IPS-18a (cell line): Measurements from ENCODE around the gene MMS22L.

Experiments
- H3K27ac ChIP-seq: one replicate; pipeline ENCODE4 v1.5.1; 2013; ENCODE audit warnings: low read length
- H3K27me3 ChIP-seq: one replicate; pipeline ENCODE4 v1.6.1; 2013; ENCODE audit warnings: mild to moderate bottlenecking, low read length; ENCODE audit not compliant: control insufficient read depth, insufficient read depth
- H3K36me3 ChIP-seq: one replicate; pipeline ENCODE4 v1.6.1; 2013; ENCODE audit warnings: low read depth, low read length; ENCODE audit not compliant: control insufficient read depth
- H3K4me1 ChIP-seq: one replicate; pipeline ENCODE4 v1.6.1; 2013; ENCODE audit warnings: low read depth, low read length; ENCODE audit not compliant: control insufficient read depth
- H3K4me3 ChIP-seq: one replicate; pipeline ENCODE4 v1.5.1; 2013; ENCODE audit warnings: low read length
- H3K9ac ChIP-seq: one replicate; pipeline ENCODE4 v1.6.1; 2013; ENCODE audit warnings: mild to moderate bottlenecking, low read length, moderate library complexity
- H3K9me3 ChIP-seq: one replicate; pipeline ENCODE4 v1.6.1; 2013; ENCODE audit warnings: low read depth, low read length; ENCODE audit not compliant: control insufficient read depth

The MMS22L gene

DNA sequence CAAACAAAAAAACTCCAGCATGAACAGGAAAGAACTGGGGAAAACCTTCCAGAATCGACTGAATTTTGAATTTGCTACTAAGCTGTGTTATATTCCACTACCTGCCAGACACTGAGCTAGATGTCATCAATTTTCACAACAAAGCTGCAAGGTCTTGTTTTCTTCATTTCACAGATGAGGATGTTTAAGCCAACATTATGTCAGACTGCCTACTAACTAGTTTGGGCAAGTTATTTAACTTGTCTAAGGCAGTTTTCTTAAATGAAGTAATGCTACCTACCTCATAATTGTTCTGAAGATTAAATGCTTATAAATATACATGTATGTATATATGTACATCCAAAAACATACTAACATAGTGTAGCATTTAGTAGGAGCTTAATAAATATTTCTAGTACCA, 144.4 kb downstream of the MMS22L start:
- Histone ChIP-seq H3K9ac (no peak overlapping the region), H3K4me3 (no peak overlapping the region)

DNA sequence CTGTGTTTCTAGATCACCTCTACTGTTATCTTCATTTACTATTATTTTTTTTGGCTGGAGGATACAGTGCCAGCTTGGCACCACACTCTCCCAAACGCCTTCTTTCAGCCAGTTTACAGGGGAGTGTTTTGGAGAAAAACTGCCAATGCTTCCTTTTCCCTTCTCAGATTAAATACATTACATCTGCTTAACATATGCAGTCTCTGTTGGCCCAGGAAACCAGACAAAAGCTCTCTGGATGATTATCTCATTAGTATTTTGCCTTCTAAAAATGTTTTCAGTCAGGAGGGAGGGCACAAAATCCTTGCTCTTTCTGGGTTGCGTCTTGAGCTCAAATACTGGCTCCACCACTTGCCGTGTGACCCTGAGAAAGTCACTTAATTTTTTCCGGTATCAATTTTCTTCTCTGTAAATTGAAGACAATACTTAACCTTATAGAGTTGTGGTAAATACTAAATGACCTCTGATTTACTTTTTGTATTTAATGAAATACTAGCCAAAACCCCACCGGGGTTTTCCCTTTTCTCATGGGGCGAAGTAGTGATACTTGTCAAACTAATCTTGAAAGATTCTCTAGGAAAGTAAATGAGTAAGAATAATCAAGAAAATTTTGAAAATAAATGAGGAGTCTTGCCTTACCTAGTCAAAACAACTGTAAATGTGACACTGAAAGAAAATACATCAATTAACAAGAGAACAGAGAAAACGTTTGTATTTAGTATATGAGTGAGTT, 146.2 kb downstream of the MMS22L start:
- H3K36me3 ChIP-seq: no peaks in the 10 kb centered on the region

More for the DNA sequence above, 144.4 kb downstream of the MMS22L start:
- no peak overlapping the region for H3K27ac ChIP-seq
- no peaks in the 10 kb centered on the region for H3K36me3 ChIP-seq
- H3K27me3 ChIP-seq: no peaks in the 10 kb centered on the region
- H3K9me3 ChIP-seq: no peaks in the 10 kb centered on the region
- H3K4me1 ChIP-seq: no peaks in the 10 kb centered on the region

DNA sequence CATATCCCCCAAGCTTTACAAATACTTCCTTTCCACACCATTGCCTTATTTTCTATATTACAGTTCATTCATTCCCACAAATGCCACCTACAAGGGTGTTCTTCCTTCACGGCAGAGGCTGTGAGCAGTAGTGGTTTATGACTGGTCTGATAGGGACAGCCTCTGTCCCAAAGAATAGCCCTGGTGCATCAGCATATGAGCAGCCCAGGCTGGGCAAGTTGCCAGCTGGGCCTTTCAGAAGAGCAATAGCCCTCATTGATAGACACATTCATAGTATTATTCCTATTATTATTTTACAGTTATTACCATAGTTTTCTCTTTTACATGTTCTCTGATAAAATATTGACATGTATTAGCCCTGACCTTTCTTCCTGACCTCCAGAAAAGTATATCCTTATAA, 149.9 kb downstream of the MMS22L start:
- Histone ChIP-seq H3K9me3 (no peaks in the 10 kb centered on the region), H3K4me1 (no peaks in the 10 kb centered on the region), H3K27ac (no peak overlapping the region), H3K36me3 (no peaks in the 10 kb centered on the region), H3K9ac (no peak overlapping the region), H3K27me3 (no peaks in the 10 kb centered on the region), H3K4me3 (no peak overlapping the region)

More for the DNA sequence above, 146.2 kb downstream of the MMS22L start:
- no peaks in the 10 kb centered on the region for H3K9me3 ChIP-seq
- no peak overlapping the region for H3K27ac ChIP-seq
- H3K27me3 ChIP-seq: no peaks in the 10 kb centered on the region
- H3K9ac ChIP-seq: no peak overlapping the region
- no peak overlapping the region for H3K4me3 ChIP-seq
- H3K4me1 ChIP-seq: no peaks in the 10 kb centered on the region

DNA sequence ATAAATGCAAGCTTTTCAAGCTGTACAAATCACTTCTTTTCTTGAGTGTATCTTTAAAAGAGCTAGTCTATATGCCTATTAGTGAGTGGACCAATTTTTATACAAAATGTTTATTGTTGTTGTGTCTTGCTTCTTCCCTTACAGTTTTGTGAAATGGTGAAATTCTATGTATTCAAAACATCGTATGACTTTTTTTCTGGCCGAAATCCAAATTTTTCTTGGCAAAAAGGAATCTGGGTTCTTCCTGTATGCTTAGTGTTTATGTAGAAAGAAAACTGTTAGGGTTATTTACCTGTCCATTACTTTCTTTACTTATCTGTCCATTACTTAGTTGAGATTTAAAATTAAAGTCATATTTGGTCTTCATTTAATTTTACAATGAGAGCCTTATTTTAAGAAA, 153.9 kb downstream of the MMS22L start:
- no peaks in the 10 kb centered on the region for H3K4me1 ChIP-seq
- no peaks in the 10 kb centered on the region for H3K27me3 ChIP-seq
- H3K27ac ChIP-seq: no peak overlapping the region
- no peak overlapping the region for H3K9ac ChIP-seq
- no peaks in the 10 kb centered on the region for H3K36me3 ChIP-seq
- no peak overlapping the region for H3K4me3 ChIP-seq
- no peaks in the 10 kb centered on the region for H3K9me3 ChIP-seq

DNA sequence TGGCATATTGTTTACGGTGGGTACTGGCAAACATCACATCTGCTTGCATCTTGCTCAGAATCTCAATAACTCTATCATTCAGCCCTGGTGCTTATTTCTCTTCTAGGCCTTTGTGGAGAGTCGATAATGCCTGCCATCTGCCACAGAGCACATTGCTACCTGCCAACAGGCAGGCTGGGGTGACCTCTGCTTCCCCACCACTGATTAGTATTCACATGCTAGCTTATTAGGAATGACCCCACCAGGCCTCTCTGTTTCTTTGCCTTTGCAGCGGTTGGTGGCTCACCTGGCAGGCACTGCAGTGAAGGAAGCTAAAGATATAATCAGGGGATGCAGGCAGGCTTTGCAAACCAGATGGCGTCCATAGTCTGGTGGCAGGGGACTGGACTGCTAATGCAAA, 154.5 kb downstream of the MMS22L start:
- Histone ChIP-seq H3K9ac (no peak overlapping the region), H3K27me3 (no peaks in the 10 kb centered on the region), H3K4me1 (no peaks in the 10 kb centered on the region), H3K36me3 (no peaks in the 10 kb centered on the region), H3K27ac (no peak overlapping the region), H3K4me3 (no peak overlapping the region), H3K9me3 (no peaks in the 10 kb centered on the region)

DNA sequence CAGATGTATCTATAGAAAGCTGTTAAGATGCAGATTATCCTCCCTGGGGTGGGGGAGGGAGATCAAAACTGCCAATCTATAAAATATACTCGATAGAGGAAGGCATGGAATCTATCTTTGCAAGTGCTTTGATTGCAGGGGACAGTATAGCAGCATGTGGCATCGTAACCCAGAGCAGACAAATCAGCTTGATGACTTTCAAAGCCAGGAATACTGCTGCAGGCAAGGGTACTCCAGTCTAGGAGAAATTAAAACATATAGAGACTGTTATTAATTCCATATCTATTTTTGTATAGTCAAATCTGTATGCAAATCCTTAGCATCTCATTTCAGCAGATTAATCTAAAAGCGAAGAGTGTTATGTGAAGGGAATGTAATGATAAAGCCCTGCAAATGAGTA, 159.4 kb downstream of the MMS22L start:
- Histone ChIP-seq H3K27ac (no peak overlapping the region), H3K4me1 (no peaks in the 10 kb centered on the region), H3K9me3 (no peaks in the 10 kb centered on the region), H3K27me3 (no peaks in the 10 kb centered on the region), H3K4me3 (no peak overlapping the region), H3K9ac (no peak overlapping the region), H3K36me3 (no peaks in the 10 kb centered on the region)

DNA sequence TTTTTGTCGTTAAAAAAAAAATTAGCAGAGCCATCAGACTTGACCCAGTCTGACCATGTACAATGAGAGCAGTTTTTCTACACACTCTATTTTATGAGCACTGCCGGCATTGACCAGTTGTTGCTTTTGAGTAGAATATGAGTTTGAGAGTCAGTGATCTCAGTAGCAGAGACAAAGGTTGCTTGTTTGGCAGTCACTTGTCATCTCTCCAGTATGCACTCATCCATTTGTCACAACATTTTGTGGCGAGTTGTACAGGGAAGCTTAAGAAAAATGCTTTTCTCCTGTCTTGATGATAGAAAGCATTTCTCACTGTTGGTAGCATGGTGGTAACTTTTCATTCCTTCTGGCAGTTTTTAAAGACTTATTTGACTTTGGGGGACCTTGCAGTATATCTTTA, 159.9 kb downstream of the MMS22L start:
- no peaks in the 10 kb centered on the region for H3K36me3 ChIP-seq
- H3K9ac ChIP-seq: no peak overlapping the region
- no peaks in the 10 kb centered on the region for H3K27me3 ChIP-seq
- H3K9me3 ChIP-seq: no peaks in the 10 kb centered on the region
- H3K4me3 ChIP-seq: no peak overlapping the region
- H3K4me1 ChIP-seq: no peaks in the 10 kb centered on the region
- H3K27ac ChIP-seq: no peak overlapping the region

DNA sequence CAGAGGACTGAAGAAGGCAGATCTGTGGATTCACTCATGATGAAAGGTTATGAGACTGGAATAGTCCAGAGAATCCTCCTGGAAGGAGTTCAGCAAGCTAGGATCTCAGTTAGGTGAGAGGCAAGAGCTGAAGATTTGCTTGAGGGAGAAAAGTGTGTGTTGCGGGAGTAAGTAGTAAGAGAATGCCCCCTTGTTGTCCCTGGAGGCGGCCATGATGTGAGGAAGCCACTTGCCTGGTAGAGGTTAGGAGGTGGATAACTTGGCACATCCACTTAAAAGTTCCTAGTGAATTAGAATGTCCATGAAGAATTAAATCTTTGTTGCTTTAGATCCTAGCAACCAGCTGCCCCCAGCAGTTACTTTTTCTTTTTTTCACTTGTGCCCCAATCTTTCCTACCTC, 162.5 kb downstream of the MMS22L start:
- H3K27ac ChIP-seq: no peak overlapping the region
- no peaks in the 10 kb centered on the region for H3K27me3 ChIP-seq
- no peaks in the 10 kb centered on the region for H3K9me3 ChIP-seq
- no peak overlapping the region for H3K9ac ChIP-seq
- no peaks in the 10 kb centered on the region for H3K36me3 ChIP-seq
- H3K4me1 ChIP-seq: no peaks in the 10 kb centered on the region
- H3K4me3 ChIP-seq: no peak overlapping the region

DNA sequence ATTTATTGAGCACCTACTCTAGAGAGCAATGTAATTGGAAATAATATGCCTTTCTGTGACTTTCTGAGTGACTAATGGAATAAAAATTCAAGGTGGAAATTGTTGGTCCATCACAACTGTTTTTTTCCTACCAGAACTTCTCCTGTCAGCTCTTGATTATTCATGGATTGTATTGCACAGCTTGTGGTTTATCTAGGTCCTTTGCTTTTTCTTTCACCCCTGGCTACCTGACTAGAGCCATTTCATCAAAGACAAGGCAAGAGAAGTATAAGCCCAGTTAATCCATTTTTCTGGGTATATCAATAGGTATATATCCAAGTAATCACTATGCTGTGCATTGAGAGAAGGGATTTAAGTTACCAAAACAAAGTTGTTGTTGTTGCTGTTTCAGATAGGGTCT, 168.4 kb downstream of the MMS22L start:
- H3K4me1 ChIP-seq: no peaks in the 10 kb centered on the region
- no peaks in the 10 kb centered on the region for H3K27me3 ChIP-seq
- H3K4me3 ChIP-seq: no peak overlapping the region
- no peaks in the 10 kb centered on the region for H3K9me3 ChIP-seq
- no peaks in the 10 kb centered on the region for H3K36me3 ChIP-seq
- H3K9ac ChIP-seq: no peak overlapping the region
- H3K27ac ChIP-seq: no peak overlapping the region

DNA sequence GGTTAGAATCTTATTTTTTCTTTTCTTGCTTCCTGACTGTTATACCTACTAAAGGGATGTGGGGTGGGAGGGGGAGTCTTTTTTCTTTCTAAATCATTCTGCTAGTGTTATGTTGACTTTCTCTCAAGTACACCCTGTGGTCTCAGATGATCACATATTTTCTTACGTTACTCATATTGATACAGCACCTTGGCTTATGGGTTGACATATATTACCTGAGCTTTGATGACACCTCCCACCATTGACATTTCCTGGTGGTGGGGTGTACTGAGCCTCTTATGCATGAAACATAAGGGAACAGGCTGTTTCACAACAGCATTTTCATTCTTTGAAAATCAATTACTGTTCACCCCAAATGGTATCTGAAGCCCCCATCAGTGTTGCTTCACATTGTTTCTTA, 169.8 kb downstream of the MMS22L start:
- H3K9me3 ChIP-seq: no peaks in the 10 kb centered on the region
- H3K4me1 ChIP-seq: no peaks in the 10 kb centered on the region
- H3K27me3 ChIP-seq: no peaks in the 10 kb centered on the region
- H3K36me3 ChIP-seq: no peaks in the 10 kb centered on the region
- no peak overlapping the region for H3K9ac ChIP-seq
- H3K4me3 ChIP-seq: no peak overlapping the region
- no peak overlapping the region for H3K27ac ChIP-seq

DNA sequence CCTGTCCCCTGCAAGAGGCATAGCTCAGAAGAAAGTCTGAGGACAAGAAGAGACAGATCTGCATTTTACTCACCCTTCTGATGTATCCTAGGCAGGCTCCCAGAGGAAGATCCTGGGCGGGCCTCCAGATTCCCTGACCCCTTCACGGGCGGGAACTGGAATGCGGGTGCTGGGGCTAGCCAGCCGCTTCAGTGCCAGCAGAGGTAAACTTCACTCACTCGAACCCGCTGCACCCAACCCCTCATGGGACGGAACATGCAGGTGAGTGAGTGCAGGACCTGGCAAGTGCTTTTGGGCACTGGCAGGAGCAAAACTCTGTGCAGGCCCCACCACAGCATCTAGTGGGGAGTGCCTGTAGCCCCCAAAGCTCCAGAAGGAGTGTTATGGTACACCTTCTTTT, 171.8 kb downstream of the MMS22L start:
- Histone ChIP-seq H3K27ac (no peak overlapping the region), H3K4me1 (peaks cover 4% of the 10 kb centered on the region), H3K4me3 (no peak overlapping the region), H3K9ac (no peak overlapping the region), H3K36me3 (no peaks in the 10 kb centered on the region), H3K9me3 (no peaks in the 10 kb centered on the region), H3K27me3 (no peaks in the 10 kb centered on the region)

DNA sequence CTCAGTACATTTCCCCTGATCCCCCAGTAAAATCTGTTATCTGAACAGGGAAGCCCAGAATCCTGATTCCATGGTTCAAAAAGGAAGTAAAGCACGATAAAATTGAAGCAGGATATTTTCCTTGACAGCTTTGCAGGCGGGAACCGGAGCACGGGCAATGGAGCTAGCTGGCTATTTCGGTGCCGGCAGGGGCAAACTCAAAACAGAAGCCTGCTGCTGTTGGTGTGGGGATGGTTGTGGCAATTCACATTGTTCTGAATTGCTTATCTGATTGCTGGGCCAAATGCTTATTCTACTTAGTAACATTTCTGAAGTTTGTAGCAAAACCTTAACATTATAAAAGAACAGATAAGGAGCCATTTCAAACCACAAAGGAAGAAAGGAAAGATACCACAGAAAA, 172.4 kb downstream of the MMS22L start:
- no peaks in the 10 kb centered on the region for H3K27me3 ChIP-seq
- no peak overlapping the region for H3K4me3 ChIP-seq
- H3K27ac ChIP-seq: no peak overlapping the region
- H3K9me3 ChIP-seq: no peaks in the 10 kb centered on the region
- H3K36me3 ChIP-seq: no peaks in the 10 kb centered on the region
- H3K9ac ChIP-seq: no peak overlapping the region
- H3K4me1 ChIP-seq: peaks cover 5% of the 10 kb centered on the region
